ENCODE data around the gene CGB3.
"Not testable (repeated sequence)": the region's sequence is repeated elsewhere in the genome, so short reads cannot be mapped to it uniquely, and the experiment has no call there.

The CGB3 gene

DNA sequence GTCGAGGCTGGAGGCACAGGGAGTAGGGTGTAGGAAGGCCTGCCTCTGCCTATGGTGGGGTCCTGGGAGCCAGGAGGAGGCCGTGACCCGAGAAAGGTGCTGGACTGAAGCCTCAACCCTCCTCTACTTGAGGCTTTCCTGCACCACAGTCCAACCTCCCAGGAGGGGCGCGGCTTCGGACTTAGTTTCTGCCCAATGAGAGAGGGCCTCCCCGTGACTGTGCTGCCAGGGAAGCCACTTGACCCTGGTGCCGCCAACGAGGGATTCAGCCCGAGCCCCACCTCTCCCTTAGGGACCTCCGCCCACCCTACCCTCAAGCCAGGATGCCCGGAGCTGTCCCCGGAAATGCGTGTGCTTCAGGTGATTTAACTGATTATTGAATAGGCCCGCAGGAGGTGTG, at the start of gene CGB3:
TSS of gene CGB3 (minus strand) at position 101 of the 400 bp plus-strand sequence. CDS start 362 bp downstream, outside the sequence.
- DNase-seq (ENCODE audit: low read depth) = not testable (repeated sequence)

DNA sequence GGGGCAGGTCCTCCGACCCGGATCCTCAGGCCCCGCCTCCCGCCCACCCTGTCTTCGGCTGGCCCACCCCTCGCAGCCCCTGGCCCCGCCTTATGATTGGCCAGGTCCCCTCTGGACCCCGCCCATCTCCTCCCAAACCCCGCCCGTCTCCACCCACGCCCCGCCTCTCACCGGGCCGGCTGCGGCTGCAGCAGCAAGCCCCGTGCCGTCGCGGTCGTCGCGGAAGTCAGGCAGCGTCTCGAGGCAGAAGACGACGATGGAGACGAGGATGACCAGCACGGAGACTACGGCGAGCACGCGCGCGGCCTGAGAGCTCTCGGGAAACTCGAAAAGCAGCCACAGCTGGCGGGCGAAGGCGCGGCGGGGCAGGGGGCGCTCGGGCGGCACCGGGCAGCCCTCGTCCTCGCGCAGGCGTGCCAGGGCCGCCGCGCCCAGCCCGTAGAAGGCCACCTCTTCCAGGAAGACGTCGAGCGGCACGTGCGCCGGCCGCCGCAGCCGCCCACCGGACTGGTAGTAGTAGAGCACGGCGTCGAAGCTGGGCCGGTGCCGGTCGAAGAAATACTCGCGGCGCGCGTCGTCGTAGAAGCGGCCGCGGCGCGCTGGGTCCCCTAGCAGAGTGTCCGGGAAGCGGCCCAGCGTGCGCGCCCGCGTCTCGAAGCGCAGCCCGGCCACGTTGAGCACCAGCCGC, 47.9 kb upstream of the CGB3 start:
- no peak for DNase-seq (ENCODE audit: low read depth)

DNA sequence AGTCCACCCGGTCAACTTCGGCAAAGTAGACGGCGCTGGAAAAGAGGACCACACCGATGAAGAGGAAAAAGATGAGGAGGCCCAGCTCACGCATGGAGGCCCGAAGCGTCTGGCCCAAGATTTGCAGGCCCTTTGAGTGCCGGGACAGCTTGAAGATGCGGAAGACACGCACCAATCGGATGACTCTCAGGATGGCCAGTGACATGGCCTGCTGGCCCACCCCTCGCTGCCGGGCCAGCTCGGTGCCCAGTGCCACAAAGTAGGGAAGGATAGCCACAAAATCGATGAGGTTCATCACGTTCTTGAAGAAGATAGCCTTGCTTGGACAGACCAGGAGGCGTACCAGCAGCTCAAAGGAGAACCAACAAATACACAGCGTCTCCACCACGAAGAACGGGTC, 46.3 kb upstream of the CGB3 start:
- DNase-seq (ENCODE audit: low read depth) = no peak

DNA sequence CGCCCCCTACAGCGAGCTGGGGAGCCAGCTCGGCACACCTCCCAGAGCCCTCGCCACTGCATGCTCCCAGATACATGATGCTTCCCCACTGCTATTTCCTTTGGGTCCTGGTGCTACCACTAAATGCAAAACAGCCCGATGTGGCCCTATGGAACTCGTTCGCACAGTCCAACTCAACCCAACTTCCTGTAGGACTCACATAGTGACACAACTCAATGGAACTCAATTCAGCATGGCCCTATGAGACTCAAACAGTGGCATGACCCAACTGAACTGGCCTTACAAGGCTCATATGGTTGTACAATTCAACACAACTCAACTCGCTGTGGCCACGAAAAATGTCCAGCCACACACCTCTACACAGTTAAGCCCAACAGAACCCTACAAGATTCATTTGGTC, 44.9 kb upstream of the CGB3 start:
- no peak for DNase-seq (ENCODE audit: low read depth)

DNA sequence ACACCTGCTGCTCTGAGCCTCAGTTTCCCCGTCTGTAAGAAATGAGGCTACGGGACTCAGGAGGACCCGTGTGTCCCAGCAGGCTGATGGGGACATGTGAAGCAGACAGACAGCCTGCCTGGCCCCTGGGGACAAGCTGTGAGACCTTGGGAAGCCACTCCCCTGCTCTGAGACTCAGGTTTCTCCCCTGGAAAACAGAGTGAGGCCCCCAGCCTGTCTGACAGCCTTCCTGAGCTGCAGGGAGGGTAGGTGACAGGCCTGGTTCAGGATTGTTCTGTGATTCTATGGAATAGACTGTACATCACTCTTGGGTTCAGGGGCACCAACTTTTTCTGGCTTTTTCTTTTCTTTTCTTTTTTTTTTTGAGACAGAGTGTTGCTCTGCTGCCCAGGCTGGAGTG, 43.4 kb upstream of the CGB3 start:
- no peak for DNase-seq (ENCODE audit: low read depth)

DNA sequence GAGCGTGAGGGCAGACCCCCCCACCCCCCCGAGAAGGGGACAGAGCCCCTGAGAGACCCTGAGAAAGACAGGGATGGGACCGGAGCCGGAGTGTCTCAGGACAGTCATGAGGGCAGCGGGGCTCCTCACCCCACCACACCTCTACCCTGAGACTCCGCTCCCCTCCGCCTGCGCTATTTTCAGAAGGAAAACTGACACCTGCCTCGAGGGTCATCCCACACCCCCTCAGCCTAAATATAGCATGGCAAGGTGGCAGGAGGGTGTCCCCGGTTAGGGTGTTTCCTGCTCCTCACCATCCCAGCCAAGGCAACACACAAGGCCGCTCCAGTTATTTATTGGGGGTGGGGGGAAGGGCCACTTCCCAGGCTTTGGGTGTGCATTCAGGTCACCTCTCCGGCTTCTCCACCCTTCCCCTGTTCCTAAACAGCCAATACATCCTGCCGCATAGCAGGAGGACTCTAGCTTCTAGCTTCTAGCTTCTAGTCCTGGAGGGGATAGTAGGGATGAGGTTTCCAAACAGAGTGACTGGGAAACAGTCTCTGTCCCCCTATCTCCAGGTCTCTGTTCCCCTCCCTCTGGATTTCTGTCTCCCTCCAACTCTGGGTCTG, 41.9 kb upstream of the CGB3 start:
- DNase-seq (ENCODE audit: low read depth) = no peak

DNA sequence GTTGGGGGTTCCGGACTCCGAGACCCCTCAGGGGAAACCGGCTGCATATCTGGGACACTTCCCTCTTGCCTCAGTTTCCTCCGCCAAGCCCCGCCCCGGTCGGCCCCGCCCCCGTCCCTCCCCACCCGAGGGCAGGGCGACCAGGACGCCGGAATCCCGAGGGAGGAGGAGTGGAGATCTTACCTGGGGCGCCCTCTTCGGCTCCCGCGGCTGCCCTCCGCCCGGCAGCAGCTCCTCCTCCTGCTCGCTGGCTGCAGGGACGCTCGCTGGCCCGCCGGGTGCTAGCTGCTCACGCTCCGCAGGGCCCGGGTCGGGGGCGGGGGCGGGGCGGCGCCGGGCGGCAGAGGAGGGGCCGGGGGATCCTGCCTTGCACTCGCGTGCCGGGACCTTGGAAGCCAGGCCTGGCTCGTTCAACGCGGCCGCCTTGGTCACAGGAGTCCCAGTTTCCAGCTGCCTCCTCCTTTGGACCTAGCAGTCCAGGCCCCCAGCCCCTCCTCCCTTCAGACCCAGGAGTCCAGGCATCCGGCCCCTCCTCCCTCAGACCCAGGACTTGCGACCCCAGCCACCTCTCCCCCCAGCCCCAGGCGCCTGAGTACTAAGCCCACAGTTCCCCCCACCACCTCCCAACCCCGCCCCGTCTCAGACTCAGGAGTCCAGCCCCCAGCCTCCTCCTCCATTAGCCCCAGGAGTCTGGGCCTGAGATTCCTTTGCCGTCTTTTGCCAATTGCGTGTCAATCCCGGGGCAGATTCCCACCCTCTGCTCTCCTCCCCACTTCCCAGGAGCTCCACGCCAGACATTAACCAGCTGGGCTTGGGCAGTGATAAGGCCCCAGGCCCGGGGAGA, 40.9 kb upstream of the CGB3 start, which contains the start of gene NTF4:
TSS of gene NTF4 (minus strand) at position 51 of the 844 bp plus-strand sequence. CDS start 2,821 bp downstream, outside the sequence.
- DNase-seq (ENCODE audit: low read depth) = no peak

DNA sequence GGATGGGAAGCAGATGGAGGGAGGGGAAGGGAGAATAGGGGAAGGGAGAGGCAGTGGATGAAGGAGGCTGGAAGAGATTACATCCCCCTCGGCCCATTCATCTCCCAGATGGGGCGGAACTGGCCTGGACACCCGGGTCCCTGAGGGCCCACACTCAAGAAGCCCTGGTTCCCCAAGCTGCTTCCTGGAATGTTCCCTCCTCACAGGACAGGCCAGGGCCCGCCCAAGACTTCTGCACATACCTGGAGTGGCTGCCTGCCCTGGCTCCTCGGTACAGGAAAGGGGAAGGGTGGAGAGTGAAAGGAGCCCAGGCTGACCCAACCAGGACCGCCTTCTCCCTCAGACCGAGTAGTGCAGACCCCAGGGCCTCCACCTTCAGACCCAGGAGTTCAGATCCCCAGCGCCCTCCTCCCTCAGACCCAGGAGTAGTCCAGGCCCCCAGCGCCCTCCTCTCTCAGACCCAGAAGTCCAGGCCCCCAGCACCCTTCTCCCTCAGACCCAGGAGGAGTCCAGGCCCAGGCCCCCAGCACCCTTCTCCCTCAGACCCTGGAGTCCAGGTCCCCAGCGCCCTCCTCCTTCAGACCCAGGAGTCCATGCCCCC, 40.0 kb upstream of the CGB3 start:
- no peak for DNase-seq (ENCODE audit: low read depth)

DNA sequence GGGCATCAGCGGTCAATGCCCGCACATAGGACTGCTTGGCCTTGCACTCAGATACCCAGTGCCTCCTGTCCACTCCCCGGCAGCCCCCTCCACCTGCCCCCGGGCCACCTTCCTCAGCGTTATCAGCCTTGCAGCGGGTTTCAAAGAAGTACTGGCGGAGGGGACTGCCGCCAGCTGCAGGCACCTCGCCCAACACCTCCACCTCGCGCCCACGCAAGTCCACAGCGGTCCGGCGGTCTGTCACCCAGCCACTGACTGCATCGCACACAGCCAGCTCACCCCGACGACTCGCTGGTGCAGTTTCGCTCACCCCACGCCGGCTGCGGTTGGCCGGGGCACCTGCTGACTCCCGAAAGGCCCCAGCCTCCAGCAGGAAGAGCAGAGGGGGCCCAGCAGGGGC, 37.3 kb upstream of the CGB3 start:
- no peak for DNase-seq (ENCODE audit: low read depth)

DNA sequence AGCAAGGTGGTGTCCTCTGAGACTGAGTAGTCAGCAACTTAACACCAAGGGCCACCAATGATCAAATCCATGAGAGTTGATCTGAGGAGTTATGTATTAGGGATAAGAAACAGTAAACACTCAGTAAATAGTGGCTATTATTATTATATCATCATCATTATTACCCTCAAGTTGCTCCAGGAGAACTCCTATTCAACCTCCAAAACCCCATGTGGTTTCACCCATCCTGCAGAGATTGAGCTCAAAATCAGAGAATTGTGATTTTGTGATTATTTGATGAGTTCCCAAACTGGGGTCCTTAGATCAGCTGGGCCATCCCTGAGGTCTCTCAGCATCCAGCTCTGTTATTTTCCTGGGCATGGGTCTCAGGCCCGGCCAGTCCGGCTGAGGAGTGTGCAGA, 36.9 kb upstream of the CGB3 start:
- no peak for DNase-seq (ENCODE audit: low read depth)

DNA sequence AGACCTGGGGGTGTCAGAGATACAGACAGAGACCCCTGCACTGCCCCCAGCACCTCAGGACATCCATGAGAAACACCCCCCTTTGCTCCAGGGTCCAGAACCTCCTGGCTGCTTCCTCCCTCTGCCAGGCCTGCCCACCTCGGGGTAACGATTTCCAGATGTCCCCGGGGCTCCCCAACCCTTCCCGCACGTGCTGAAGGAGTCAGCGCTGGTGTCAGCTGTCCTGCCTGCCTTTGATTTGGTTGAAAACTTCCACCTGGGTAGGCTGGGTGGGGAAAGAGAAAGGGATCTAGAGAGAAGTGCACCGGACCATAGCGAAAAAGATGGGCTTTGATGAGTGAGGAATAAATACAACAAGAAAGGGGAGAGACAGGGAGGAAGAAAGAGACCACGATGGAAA, 34.9 kb upstream of the CGB3 start:
- no peak for DNase-seq (ENCODE audit: low read depth)

DNA sequence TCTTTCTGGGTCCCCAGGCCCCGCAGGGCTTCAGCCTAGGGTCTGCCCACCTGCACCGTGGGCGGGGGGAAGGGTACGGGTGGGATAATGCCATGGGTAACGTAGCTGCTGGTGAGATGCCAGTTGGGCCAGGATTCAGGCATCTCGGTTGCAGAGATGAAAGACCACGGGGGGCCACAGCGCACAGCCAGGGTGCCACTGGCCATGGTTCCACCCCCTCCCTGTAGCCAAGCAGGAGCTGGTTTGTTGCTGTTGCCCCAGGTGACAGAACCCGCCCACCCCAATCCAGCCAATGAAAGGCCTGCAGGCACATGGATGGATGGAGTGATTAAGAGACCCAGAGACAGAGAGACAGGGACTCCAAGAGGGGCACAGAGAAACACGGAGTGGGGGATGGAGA, 34.4 kb upstream of the CGB3 start:
- DNase-seq (ENCODE audit: low read depth) = no peak

DNA sequence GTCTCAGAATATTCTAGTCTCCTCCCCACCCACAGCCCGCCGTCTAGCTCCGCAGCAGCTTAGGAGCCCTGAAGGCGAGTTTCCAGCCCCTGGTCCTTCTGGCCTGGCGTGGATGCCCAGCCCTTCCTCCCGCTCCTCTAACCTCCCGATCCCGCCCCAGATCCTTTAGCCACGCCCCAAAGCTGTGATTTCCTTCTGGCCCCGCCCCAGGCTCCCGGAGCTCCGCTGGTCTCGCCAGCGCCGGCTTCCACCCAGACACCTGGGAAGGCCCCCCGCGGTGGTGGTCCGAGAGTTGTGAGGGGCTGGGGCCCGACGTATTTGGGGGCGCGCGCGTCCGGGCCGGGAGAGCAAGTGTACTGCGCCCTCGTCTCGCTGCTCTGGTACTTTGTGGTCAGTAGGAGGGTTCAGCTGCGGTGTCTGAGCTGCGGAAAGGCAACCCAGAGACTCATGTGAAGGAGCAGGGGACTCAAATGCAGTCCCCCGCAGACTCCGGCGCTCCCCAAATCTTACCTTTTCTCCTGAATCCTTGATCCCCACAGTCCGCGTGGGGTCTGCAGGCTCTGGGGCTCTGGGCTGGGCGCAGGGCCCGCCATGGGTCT, 33.6 kb upstream of the CGB3 start, which contains the start of gene CGB7:
TSS of gene CGB7 (minus strand) at position 114 of the 599 bp plus-strand sequence. CDS start 2,374 bp downstream, outside the sequence.
- no peak for DNase-seq (ENCODE audit: low read depth)

DNA sequence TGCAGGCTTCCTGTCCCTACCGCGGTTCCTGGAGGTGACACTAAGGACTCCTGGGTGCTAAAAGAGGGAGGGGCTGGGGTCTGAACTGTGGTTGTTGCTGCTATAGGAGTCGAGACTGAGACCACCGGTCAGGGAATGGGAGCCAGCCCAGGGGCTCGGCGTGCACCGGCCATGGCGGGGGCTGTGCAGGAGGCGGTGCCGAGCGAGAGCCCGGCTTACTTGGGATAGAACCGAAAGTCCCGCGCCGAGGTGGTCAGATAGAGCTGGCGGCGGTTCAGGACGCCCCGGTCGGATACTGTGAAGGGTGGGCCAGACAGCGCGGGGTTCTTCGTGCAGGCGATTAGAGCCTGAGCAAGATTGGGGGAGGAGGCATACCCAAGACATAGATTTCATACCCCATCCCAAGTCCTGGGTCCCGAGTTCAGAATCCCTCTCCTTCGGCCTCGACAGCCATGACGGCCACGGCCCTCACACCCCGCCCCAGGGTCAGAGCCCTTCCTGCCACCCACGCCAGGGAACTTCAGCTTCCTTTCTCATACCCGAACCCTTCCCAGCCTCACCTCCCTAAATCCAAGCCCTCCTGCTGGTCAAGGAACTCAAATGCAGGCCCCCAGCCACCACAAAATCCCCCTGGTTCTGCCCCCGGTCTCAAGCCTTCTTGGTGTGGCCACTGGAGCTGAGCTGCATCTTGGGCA, 32.9 kb upstream of the CGB3 start:
- DNase-seq (ENCODE audit: low read depth) = not testable (repeated sequence)

DNA sequence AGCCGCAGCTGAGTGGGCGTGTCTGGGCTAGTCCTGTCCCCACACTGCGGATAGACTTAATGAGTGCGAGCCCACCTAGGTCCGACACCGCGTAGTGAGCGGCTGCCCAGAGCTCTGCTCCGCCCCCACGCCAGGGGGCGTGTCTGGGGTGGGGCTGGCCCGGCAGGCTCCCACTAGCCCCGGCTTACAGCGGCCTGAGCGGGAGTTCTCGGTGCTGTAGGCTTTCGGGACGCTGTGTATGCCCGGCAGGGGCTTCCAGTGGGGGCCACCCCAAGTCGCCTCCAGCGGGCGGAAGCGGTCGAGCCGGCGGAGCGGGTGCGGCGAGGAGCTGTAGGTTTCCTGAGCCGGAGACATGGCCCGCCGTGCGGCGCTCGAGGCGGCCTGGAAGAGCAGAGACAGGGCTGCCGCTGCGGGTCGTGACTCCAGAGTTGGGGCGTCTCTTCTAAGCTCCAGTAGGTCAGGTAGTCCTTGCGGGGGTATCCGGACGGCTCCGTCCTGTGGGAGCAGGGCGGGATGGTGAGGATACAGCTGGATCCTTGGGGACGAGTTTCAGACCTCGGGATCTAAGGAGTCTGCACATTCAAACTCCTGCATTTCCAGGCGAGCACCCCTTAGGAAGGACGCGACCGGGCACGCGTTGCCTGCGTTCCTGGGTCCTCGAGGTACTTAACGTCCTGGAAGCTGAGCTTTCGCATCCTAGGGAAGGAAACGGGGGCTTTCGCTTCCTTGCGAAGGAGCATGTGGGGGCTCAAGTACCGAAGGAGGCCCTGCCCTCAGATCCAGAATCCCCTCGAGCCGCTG, 32.2 kb upstream of the CGB3 start:
- DNase-seq (ENCODE audit: low read depth) = no peak

DNA sequence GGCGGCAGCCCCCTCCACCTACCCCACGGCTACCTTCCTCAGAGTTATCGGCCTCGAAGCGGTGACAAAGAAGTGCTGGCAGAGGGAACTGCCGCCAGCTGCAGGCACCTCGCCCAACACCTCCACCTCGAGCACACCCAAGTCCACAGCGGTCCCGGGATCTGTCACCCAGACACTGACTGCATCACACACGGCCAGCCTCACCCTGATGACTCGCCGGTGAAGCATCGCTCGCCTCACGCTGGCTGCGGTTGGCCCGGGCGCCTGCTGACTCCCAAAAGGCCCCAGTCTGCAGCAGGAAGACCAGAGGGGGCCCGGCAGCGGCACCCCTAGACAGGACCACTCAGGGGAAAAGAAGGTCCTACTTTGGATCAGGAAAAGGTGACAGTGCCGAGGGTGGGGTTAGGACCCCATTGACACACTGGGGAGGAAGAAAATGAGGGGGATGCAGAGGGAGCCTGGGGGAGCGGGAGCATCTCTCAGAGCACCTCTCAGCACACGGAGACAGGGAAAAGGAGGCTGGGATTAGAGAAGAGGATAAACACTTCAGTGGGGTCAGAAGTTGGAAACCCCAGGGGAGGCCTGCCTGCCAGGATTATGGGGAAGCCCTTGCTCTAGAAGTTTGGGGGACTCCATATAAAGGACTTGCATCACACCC, 26.4 kb upstream of the CGB3 start:
- DNase-seq (ENCODE audit: low read depth) = not testable (repeated sequence)

DNA sequence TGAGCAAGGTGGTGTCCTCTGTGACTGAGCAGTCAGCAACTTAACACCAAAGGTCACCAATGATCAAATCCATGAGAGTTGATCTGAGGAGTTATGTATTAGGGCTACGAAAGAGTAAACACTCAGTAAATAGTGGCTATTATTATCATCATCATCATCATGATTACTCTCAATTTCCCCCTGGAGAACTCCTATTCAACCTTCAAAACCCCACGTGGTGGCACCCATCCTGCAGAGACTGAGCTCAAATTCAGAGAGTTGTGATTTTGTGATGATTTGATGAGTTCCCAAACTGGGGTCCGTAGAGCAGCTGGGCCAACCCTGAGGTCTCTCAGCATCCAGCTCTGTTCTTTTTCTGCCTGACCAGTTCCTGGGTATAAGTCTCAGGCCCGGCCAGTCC, 25.7 kb upstream of the CGB3 start:
- DNase-seq (ENCODE audit: low read depth) = not testable (repeated sequence)

DNA sequence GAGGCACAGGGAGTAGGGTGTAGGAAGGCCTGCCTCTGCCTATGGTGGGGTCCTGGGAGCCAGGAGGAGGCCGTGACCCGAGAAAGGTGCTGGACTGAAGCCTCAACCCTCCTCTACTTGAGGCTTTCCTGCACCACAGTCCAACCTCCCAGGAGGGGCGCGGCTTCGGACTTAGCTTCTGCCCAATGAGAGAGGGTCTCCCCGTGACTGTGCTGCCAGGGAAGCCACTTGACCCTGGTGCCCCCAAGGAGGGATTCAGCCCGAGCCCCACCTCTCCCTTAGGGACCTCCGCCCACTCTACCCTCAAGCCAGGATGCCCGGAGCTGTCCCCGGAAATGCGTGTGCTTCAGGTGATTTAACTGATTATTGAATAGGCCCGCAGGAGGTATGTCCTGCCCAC, 24.9 kb upstream of the CGB3 start, which contains the start of gene CGB8:
TSS of gene CGB8 (minus strand) at position 101 of the 400 bp plus-strand sequence. CDS start 372 bp downstream, outside the sequence.
- not testable (repeated sequence) for DNase-seq (ENCODE audit: low read depth)

DNA sequence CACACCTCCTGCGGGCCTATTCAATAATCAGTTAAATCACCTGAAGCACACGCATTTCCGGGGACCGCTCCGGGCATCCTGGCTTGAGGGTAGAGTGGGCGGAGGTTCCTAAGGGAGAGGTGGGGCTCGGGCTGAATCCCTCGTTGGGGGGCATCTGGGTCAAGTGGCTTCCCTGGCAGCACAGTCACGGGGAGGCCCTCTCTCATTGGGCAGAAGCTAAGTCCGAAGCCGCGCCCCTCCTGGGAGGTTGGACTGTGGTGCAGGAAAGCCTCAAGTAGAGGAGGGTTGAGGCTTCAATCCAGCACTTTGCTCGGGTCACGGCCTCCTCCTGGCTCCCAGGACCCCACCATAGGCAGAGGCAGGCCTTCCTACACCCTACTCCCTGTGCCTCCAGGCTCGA, 19.4 kb upstream of the CGB3 start, which contains the start of gene CGB5:
TSS of gene CGB5 (plus strand) at position 301 of the 400 bp plus-strand sequence. CDS start 362 bp downstream, outside the sequence.
- DNase-seq (ENCODE audit: low read depth) = not testable (repeated sequence)

DNA sequence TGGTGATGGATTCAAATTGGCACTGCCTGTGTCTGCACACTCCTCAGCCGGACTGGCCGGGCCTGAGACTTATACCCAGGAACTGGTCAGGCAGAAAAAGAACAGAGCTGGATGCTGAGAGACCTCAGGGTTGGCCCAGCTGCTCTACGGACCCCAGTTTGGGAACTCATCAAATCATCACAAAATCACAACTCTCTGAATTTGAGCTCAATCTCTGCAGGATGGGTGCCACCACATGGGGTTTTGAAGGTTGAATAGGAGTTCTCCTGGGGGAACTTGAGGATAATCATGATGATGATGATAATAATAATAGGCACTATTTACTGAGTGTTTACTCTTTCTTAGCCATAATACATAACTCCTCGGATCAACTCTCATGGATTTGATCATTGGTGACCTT, 18.5 kb upstream of the CGB3 start:
- DNase-seq (ENCODE audit: low read depth) = not testable (repeated sequence)

Measured in GM04504 (cell line).